ENCODE results near the gene LAMC3.
"Not testable (repeated sequence)": the region's sequence is repeated elsewhere in the genome, so short reads cannot be mapped to it uniquely, and the experiment has no call there.

The LAMC3 gene

DNA sequence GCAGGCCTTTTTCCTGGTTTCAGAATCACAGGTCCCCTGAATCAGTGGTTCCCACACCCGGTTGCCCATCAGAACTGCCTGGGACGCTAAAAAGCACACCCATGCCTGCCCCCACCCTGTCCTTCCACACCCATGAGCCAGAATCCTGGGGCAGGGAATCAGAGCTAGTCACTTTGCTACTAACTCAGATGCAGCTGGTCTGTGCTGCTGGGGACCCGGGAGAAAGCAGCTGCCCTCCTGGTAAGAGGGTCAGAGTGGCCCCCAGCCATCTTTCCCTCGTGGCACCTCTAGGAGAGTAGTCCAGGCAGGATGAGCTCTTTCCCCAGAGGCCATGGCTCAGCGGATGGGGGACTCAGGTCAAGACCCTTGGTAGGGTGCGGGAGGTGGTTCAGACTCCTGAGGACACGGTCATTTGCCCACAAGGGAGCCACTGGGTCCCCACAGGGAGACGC is 105.1 kb downstream of the LAMC3 start:
- no peak for DNase-seq (ENCODE audit: low read depth in 1 of 2, low spot score in 1 of 2)

DNA sequence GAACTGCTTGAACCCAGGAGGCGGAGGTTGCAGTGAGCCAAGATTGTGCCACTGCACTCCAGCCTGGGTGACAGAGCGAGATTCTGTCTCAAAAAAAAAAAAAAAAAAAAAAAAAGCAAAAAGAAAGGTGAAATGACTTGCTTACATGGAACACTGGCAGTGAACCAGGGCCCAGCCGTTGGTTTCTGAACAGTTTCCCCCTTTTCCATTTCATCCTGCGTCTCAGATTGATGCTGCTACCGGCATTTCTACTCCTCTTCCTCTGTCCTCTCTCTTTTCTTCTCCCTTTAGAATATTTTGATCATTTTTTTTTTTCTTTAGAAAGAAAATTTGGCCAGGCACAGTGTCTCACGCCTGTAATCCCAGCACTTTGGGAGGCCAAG is 106.4 kb downstream of the LAMC3 start:
- not testable (repeated sequence) for DNase-seq (ENCODE audit: low read depth in 1 of 2, low spot score in 1 of 2)

DNA sequence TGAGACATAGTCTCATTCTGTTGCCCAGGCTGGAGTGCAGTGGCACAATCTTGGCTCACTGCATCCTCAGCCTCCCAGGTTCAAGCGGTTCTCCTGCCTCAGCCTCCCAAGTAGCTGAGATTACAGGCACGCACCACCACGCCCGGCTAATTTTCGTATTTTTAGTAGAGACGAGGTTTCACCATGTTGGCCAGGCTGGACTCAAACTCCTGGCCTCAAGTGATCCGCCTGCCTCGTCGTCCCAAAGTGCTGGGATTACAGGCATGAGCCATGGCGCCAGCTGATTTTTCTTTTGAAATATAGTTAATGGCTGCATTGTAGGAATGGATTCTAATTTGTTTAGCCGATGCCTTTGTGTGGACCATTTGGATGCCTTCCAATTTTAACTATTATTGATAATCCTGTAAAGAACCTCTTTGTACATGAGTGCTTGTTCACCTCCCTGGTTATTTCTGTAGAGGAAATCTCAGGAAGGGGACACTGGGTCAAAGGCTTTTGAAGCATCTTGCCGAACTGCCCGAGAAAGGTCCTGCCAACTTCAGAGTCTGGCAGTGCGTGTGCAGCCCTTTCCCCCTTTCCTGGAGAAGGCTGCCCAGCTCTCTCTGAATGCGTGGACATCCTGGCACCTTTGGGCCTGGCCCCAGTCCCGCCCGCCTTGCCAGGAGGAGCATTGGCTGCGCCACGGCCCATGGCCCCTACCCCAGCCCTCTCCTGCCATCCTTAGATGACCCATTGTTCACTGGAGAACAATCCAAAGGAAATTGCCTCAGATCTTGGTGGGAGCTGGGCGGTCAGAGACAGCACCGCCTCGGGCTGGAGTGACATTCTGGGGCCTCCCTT is 107.5 kb downstream of the LAMC3 start:
- no peak for DNase-seq (ENCODE audit: low read depth in 1 of 2, low spot score in 1 of 2)

DNA sequence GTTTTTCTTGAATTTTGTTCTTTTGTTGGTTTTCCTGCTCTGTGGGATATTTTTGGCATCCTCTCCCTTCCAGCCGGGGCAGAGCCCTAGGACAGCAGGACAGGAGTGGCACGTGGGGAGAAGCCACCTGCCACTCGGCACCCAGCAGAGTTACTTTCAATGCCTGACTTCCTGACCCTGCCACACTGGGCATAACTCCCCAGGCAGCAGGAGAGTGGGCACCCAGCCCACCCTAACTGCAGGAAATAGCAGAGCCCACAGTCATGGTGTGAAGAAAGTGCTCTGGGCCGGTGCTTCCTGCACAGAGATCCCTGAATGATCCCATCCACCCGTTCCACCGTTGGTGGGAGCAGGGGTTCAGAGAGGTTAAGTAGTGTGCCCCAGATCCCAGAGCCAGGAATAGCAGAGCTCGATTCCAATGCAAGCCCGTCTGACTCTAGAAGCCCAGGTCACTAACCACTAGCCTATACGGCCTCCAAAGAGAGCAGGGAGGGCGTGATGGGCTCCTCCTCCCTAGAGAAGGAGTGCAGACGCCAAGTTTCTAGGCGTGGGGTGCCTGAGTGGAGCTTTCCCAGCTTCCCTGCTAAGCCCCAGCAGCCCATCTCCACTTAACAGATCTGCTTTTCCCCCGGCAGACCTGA is 108.3 kb downstream of the LAMC3 start:
- no peak for DNase-seq (ENCODE audit: low read depth in 1 of 2, low spot score in 1 of 2)

DNA sequence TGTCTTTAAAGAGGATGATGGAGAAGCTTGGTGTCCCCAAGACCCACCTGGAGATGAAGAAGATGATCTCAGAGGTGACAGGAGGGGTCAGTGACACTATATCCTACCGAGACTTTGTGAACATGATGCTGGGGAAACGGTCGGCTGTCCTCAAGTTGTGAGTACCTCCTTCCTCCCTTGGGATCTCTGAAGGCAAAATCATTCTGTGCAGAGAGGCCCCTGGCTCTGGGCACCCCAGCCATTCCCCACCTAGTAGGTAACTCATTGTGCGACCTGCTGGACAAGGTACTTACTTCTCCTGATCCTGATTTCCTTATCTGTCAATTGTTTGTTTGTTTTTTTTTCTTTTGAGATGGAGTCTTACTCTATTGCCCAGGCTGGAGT is 108.8 kb downstream of the LAMC3 start:
- DNase-seq (ENCODE audit: low read depth in 1 of 2, low spot score in 1 of 2), result no peak

DNA sequence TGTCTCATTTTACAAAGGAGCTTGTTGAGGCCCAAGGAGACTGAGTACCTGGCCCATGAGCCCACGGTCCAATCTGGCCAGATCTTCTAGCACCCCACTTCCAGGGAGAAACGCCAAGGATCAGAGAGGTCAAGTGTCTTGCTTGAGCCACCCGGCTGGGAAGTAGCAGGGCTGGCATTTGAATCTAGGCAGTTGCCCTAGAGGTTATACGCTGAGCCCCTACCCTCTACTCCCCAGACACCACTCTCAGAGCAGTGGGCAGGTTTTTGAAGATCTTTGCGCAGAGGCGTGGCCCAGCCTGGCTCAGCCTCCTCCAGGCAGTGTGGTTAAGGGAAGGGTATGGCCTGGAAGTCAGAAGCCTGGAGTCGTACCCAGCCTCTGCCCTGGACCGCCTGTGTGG is 110.6 kb downstream of the LAMC3 start:
- no peak for DNase-seq (ENCODE audit: low read depth in 1 of 2, low spot score in 1 of 2)

DNA sequence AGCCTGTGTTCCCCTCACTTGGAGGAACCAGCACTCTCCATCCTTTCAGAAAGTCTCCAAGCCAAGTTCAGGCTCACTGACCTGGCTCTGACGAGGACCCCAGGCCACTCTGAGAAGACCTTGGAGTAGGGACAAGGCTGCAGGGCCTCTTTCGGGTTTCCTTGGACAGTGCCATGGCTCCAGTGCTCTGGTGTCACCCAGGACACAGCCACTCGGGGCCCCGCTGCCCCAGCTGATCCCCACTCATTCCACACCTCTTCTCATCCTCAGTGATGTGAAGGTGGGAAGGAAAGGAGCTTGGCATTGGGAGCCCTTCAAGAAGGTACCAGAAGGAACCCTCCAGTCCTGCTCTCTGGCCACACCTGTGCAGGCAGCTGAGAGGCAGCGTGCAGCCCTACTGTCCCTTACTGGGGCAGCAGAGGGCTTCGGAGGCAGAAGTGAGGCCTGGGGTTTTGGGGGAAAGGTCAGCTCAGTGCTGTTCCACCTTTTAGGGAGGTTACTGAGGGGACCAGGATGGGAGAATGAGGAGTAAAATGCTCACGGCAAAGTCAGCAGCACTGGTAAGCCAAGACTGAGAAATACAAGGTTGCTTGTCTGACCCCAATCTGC is 111.8 kb downstream of the LAMC3 start:
- DNase-seq (ENCODE audit: low read depth in 1 of 2, low spot score in 1 of 2), result no peak

DNA sequence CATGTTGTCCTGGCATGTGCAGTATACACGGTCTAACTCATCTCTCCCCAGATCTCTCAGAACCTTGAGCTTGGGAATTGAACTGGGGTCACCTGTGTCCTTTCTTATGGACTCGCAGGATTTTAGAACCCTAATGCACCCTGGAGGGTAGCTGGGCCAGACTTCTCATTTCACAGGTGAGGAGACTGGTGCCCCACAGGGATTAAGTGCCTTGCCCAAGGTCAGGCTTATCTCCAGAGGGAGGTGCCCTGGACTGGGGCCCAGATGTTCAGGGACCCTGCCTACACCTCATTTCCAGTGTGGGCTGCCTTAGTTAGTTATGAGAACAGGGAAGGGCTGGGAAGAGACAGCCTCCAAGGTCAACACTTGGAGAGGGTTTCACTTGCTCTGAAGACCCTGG is 112.4 kb downstream of the LAMC3 start:
- no peak for DNase-seq (ENCODE audit: low read depth in 1 of 2, low spot score in 1 of 2)

DNA sequence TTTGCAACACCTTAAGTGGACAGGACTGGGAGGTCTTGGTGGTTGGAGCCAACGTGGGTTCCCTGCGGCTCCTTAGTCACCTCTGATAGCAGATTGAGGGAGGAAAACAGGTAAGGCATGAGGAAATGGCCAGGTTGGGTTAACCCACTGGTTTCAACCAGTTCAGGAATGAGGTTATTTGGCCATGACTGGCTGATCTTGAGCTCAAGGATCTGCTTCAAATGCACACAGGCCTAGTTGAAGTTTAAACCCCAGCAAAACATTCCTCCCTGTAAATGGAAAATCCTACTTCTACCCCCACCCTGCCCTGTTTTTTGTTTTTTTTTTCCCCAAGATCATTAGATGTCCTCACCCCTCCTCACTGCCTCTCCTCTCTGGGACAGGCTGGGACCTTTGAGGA is 113.2 kb downstream of the LAMC3 start:
- no peak for DNase-seq (ENCODE audit: low read depth in 1 of 2, low spot score in 1 of 2)

DNA sequence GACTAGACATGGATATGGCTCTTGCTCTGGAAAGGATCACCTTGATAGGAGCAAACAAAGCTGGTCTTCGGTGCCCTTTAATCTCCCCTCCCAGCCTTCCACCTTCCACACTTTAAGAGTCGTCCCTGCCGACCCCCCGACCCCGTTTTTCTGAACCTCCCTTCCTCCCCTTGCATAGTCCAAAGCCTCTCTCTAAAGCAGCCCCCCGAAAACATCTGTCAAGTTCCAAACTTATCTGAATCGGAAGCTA is 116.0 kb downstream of the LAMC3 start:
- peak in 1 of 2 donors; percentile 2 for DNase-seq (ENCODE audit: low read depth in 1 of 2, low spot score in 1 of 2)

DNA sequence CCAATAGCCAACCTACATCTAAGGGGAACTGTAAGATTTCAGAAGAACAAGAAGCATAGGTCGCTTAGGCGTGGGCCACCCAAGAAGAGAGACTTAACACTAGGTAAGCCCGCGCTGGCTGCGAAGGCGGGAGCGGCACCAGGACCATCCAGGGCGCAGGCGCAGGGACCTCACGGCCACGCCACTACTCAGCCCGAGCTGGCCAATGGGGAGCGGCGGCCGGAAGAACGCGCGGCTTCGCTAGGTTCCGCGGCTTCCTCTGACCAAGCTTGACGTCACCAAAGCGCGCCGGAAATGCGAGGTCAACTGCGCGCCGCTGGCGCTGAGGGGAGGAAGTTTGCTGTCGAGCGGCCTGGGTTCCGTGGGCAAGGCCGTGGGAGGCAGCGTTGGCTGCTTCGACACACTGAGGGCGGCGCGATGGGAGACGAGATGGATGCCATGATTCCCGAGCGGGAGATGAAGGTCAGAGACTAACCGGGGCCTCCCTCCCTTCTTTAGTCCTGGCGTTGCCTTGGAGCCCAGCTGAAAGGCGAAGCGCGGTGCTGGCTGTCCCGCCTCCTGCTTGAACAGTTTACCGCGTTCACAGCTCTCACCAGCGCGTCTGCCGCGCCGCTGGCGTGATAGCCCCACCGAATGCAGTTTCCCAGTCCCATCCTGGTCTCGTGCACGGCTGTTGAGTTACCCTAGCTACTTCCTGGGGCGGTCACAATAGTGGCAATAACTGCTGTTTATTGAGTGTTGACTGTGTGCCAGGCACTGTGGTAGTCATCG is 116.5 kb downstream of the LAMC3 start, which contains the start of gene NUP214:
Gene NUP214 (plus strand): TSS at position 299 of the 771 bp plus-strand sequence. CDS start 119 bp downstream, at position 418.
- peak; percentile 100 for DNase-seq (ENCODE audit: low read depth in 1 of 2, low spot score in 1 of 2)

DNA sequence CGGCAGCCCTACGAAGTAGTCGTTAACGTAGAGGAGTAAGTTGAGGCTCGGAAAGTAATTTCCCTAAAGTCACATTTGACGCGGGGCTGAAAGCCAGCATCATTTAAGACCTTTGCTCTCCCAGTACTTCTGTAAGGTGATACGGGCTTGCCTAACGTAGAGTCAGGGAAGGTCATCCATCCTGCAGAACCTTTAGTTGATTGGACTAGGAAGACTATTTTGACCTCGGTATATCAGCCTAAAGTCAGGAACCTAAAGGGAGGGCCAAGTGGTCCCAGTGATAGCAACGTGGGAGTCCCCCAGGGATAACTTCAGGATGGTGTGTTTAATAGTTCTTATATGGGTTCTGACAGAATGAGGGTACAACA is 117.1 kb downstream of the LAMC3 start:
- DNase-seq (ENCODE audit: low read depth in 1 of 2, low spot score in 1 of 2), result no peak

DNA sequence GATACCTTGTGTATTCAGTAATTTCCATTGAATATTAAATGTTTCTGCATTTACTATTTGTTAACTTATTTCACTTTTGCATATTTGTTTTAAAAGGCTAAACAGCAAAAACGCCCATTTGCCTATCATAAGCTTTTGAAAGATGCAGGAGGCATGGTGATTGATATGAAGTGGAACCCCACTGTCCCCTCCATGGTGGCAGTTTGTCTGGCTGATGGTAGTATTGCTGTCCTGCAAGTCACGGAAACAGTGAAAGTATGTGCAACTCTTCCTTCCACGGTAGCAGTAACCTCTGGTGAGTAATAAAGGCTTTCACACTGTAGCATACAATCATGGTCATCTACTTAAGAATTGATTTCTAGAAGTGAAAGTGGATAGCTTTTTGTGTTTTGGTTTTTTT is 120.2 kb downstream of the LAMC3 start:
- DNase-seq (ENCODE audit: low read depth in 1 of 2, low spot score in 1 of 2), result no peak

DNA sequence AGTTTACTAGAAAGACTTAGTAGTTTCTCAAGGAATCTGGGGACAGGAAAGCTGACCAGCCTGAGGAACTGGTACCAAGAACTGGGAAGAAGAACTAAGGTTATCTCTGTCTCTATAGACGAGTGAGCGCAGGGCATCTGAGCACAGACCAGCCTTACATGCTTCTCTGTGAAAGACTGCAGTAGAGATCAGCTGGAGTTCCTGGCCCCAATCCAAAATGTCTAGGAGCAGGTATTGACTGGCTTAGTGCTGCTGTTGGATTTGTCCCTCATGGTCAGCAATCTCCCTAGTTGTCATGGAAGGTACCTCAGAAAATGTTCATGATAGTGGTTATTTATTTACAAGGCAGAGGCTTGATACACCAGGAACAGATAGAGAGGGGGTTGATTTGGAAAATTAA is 129.7 kb downstream of the LAMC3 start:
- no peak for DNase-seq (ENCODE audit: low read depth in 1 of 2, low spot score in 1 of 2)

DNA sequence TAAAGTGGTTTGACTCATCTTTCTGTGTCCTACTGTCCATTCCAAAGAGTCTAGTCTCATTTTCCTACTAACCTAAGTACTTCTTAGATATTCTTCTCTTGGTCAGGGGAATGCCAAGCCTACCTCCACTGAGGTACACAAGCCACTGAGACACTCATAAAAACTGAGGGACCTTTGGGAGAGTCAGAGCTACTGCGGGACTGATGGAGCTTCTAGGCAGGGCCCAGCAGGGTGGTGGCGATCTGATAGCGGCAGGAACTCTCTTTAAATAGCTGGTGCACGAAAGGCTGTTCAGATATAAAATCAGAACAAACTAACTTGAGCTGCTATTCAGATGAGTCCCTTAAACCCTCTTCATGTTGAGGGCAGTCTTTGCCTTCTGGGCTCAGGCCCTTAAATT is 131.1 kb downstream of the LAMC3 start:
- no peak for DNase-seq (ENCODE audit: low read depth in 1 of 2, low spot score in 1 of 2)

DNA sequence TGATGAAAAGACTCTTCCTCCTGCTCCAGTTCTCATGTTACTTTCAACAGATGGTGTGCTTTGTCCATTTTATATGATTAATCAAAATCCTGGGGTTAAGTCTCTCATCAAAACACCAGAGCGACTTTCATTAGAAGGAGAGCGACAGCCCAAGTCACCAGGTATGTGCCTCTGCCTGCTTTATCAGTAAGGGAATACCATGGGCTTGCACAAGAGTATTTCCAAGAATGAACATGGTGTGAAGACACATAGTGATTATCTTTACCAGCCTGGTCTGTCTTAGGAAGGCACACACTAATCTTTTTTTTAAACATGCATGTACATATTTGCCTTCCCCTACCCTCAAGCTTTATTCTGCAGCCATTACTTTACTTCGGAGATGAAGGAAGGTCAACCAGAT is 131.6 kb downstream of the LAMC3 start:
- DNase-seq (ENCODE audit: low read depth in 1 of 2, low spot score in 1 of 2), result no peak

DNA sequence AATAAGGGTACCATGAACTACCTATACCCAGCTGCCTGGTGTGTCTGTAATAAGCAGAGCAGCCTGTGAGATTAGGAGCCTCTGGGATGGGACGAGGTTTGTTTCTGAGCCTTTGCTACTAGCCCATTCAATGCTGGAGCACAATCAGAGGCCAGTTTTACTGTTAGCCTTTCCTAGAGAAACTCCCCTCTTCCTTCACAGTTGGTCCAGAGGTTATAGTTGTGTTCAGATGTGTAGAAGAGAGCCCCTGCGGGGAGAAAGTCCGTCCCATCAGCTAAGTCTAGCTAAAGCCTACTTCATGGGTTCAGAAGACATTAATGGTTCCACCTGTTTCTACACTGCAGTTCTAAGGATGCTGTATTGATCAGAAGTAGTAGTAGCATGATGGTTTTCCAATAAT is 133.2 kb downstream of the LAMC3 start:
- no peak for DNase-seq (ENCODE audit: low read depth in 1 of 2, low spot score in 1 of 2)

All from activated CD4-positive, alpha-beta T cell treated with anti-CD3 and anti-CD28 coated beads, Interleukin-2, amount 50 U/mL, for 24 hours (primary cell).